ENCODE data around the gene OSBPL1A. TPM values are rescaled to one million over a fixed set of nuclear protein-coding genes. Genes with fewer than 3 reads are reported as not detected.

Gene OSBPL1A
- total and polyA plus RNA-seq, 2 of the 8 experiments (the other 6 are each of a cell fraction or from before 2014, with no cell fraction given), result 53.2 to 74.9 TPM

DNA sequence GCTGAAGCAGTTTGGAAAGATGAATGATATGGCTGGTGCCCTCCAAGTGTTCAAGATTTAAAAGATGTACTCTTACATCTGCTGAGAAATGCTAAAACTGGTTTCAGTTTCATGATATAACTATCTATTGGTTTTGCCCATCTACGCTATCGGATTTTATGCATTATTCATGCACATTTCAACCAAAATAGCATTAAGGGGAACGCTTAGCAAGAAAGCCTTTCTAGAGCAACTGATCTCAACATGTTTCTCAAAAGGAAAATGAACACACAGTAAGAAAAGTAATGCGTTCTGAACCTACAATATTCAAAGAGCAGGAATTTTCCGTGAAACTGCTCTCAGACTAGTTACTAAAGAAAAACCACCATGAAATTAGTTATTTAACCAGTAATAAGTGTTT is 164.8 kb downstream of the OSBPL1A start:
- Histone ChIP-seq H3K9me3 (ENCODE audit: insufficient read depth in 2 of 2, low read depth in 1 of 2, low read length in 1 of 2) (no peaks in the 10 kb centered on the region), H3K36me3 (ENCODE audit: control insufficient read depth in 2 of 4, insufficient read depth in 4 of 4, low read length in 3 of 4) (peaks cover 0 to 11% (median 4%) of the 10 kb centered on the region in 4 experiments; a peak in 3 of 8 replicates), H2BK12ac (ENCODE audit: low read depth, low read length) (no peak overlapping the region), H4K20me1 (replicated peaks in 1 of 2; ENCODE audit: control insufficient read depth in 1 of 2, insufficient read depth in 2 of 2, low read length in 2 of 2) (peaks cover 0 to 1% of the 10 kb centered on the region in 2 experiments), H2AFZ (ENCODE audit: low read length) (no peak overlapping the region), H2BK15ac (ENCODE audit: low read length) (no peak overlapping the region), H3K23ac (ENCODE audit: insufficient read length) (no peak overlapping the region), H3K4me2 (ENCODE audit: insufficient read depth in 1 of 2, low read depth in 2 of 2, low read length in 2 of 2) (no peak overlapping the region), H3K4ac (replicated peaks; ENCODE audit: insufficient read length, low read depth, low read length) (no peak overlapping the region), H3K27ac (ENCODE audit: low read depth, low read length) (no peak overlapping the region), H3K14ac (ENCODE audit: insufficient read length) (no peak overlapping the region), H3K79me2 (ENCODE audit: control insufficient read depth in 1 of 2, insufficient read depth in 2 of 2, low read length in 2 of 2) (peaks cover 0 to 7% of the 10 kb centered on the region in 2 experiments; a peak in 1 of 4 replicates), H3K4me3 (ENCODE audit: extremely low read depth in 1 of 4, insufficient read depth in 2 of 4, low read depth in 3 of 4, low read length in 4 of 4) (no peak overlapping the region), H2BK5ac (ENCODE audit: low read depth, low read length) (no peak overlapping the region), H3K27me3 (replicated peaks in 1 of 4; ENCODE audit: control insufficient read depth in 3 of 4, extremely low read depth in 1 of 4, insufficient read depth in 3 of 4, low read length in 3 of 4) (no peaks in the 10 kb centered on the region), H3K23me2 (ENCODE audit: low read depth, low read length) (no peaks in the 10 kb centered on the region), H3K4me1 (replicated peaks in 1 of 4; ENCODE audit: control insufficient read depth in 3 of 4, insufficient read depth in 4 of 4, low read length in 3 of 4) (peaks cover 4 to 22% (median 8%) of the 10 kb centered on the region in 4 experiments), H4K5ac (ENCODE audit: insufficient read length, low read depth, low read length) (no peak overlapping the region), H3K9ac (replicated peaks in 1 of 4; ENCODE audit: extremely low read depth in 1 of 4, low read depth in 3 of 4, low read length in 3 of 4) (no peak overlapping the region), H2BK20ac (ENCODE audit: low read length) (no peak overlapping the region), H2BK120ac (replicated peaks; ENCODE audit: low read depth, low read length) (no peak overlapping the region), H4K91ac (replicated peaks; ENCODE audit: insufficient read length, low read length) (no peak overlapping the region), H3K18ac (ENCODE audit: extremely low read depth, low read length) (no peak overlapping the region), H4K8ac (ENCODE audit: extremely low read depth, insufficient read depth, low read length) (no peak overlapping the region), H2AK5ac (ENCODE audit: low read depth, low read length) (no peak overlapping the region), H3K79me1 (ENCODE audit: low read depth, low read length) (no peaks in the 10 kb centered on the region), H3K56ac (replicated peaks; ENCODE audit: insufficient read length, low read depth, low read length) (no peak overlapping the region)
- CTCF ChIA-PET (ENCODE audit: partially characterized antibody), result no interaction called here
- POLR2A ChIA-PET (ENCODE audit: partially characterized antibody), result no interaction called here
- TF ChIP-seq GTF2F1 (IDR thresholded peaks at IDR 0.05; ENCODE audit: borderline replicate concordance, low read depth, low read length) (no peak), JUND (IDR thresholded peaks at IDR 0.05; ENCODE audit: low read length) (no peak), CBX5 (IDR thresholded peaks at IDR 0.05; ENCODE audit: low read depth, low read length) (no peak), POLR2AphosphoS5 (IDR thresholded peaks at IDR 0.05; ENCODE audit: low read depth, low read length) (no peak), SRF (IDR thresholded peaks at IDR 0.05; ENCODE audit: low read depth, low read length) (no peak), HDAC6 (IDR thresholded peaks at IDR 0.05; ENCODE audit: low read depth, low read length) (no peak), RBBP5 (IDR thresholded peaks at IDR 0.05; ENCODE audit: borderline replicate concordance, low read depth, low read length) (no peak), RXRA (IDR thresholded peaks at IDR 0.05; ENCODE audit: insufficient read depth, low read depth, low read length) (no peak), EP300 (IDR thresholded peaks at IDR 0.05; ENCODE audit: borderline replicate concordance in 1 of 2, low read depth in 2 of 2, low read length in 2 of 2) (no peak), ASH2L (IDR thresholded peaks at IDR 0.05; ENCODE audit: low read length) (no peak), SIX5 (IDR thresholded peaks at IDR 0.05; ENCODE audit: low read depth, low read length) (no peak)
- no peak for FAIRE-seq
- DNase-seq (ENCODE audit: low read depth in 1 of 2, low spot score in 2 of 2), result no peak
- 87% methylated on average over 5 of the region's 5 CpGs; no CpG with 5 or more reads in 1 of the 2 experiments for WGBS, 2 experiments (ENCODE audit: extremely low coverage in 1 of 2, insufficient coverage in 1 of 2, insufficient read length in 1 of 2, insufficient replicate concordance in 2 of 2, low coverage in 1 of 2, low lambda C conversion rate in 2 of 2, missing lambda C conversion rate in 1 of 2)
